Kidney (tissue), 14 donors: ENCODE data around the gene FPR3. TPM values are rescaled to one million over a fixed set of nuclear protein-coding genes. Genes with fewer than 3 reads are reported as not detected.

Experiments
- DNase-seq, 5 donors: peaks; one replicate each; pipeline ENCODE4 v3.0.0-alpha.2; 2013 to 2020
- FAIRE-seq: peaks from 2 replicates; lab custom pipeline; 2012; peaks lifted over from hg19 to GRCh38; lab: Jason Lieb, UNC
- H3K27ac ChIP-seq, 2 donors: one replicate each; pipeline ENCODE4 v1.7.0; 2013; ENCODE audit warnings: low read depth in 2 of 2, low read length in 2 of 2, inconsistent platforms in 1 of 2
- H3K27me3 ChIP-seq: one replicate; pipeline ENCODE4 v1.7.1; 2013; ENCODE audit warnings: low read length, inconsistent platforms; ENCODE audit not compliant: control insufficient read depth, insufficient read depth
- H3K36me3 ChIP-seq, 3 donors: one replicate each; pipeline versions ENCODE4 v1.7.0 to v1.7.1; 2013; ENCODE audit warnings: low read length in 3 of 3, control low read depth in 1 of 3, inconsistent platforms in 1 of 3; ENCODE audit not compliant: insufficient read depth in 3 of 3, control insufficient read depth in 2 of 3
- H3K4me1 ChIP-seq, 3 donors: one replicate each; pipeline versions ENCODE4 v1.7.0 to v1.7.1; 2013; ENCODE audit warnings: low read length in 3 of 3, inconsistent platforms in 1 of 3, low read depth in 1 of 3; ENCODE audit not compliant: control insufficient read depth in 2 of 3, insufficient read depth in 2 of 3
- H3K4me3 ChIP-seq, 3 donors: one replicate each; pipeline versions ENCODE4 v1.7.0 to v1.8.1; 2013; ENCODE audit warnings: low read length in 3 of 3, control low read depth in 1 of 3, inconsistent platforms in 1 of 3
- H3K9ac ChIP-seq, 3 donors: one replicate each; pipeline versions ENCODE4 v1.7.0 to v1.7.1; 2013; ENCODE audit warnings: low read length in 3 of 3, control low read depth in 1 of 3, inconsistent platforms in 1 of 3
- H3K9me3 ChIP-seq, 3 donors: one replicate each; pipeline versions ENCODE4 v1.7.0 to v1.7.1; 2013; ENCODE audit warnings: low read length in 3 of 3, control low read depth in 1 of 3, inconsistent platforms in 1 of 3; ENCODE audit not compliant: control insufficient read depth in 2 of 3, insufficient read depth in 1 of 3
- intact Hi-C: fragments of 100-400 bp; cut with DNase I; formaldehyde crosslinking; loops from one replicate; pipeline ENCODE4 v1.11.1; 2022
- polyA plus RNA-seq: library from polyadenylated mRNA; stranded (reverse); fragments of 350-450 nt; fragmentation: Illumina TruSeq; extraction: RNeasy Lipid Tissue Mini Kit (QIAGEN cat#74804); gene quantifications from one replicate; pipeline ENCODE4 v1.2.3, GENCODE V29; 2014; ENCODE audit warnings: low read depth, low replicate concordance; ENCODE audit not compliant: insufficient read depth
- total RNA-seq: library from RNA; stranded (reverse); fragmentation: NEBNext Ultra II Directional; extraction: Animal tissue kit (Norgen Biotek cat#: 25700); gene quantifications from one replicate; pipeline ENCODE4 v1.2.1, GENCODE V29; 2021
- TF ChIP-seq, protein P1 (sequence below): IDR thresholded peaks from 3 replicates; pipeline ENCODE4 v1.5.1; 2012; ENCODE audit warnings: mild to moderate bottlenecking, moderate library complexity, borderline replicate concordance; ENCODE audit not compliant: insufficient read depth; ENCODE audit errors: extremely low read depth
- donor health status: control.
- donor health status: control.
- donor health status: control.
- donor health status: control.
- donor health status: control.
- donor health status: DM: yes; HTN: yes; CAD: no.
- donor health status: Normal renal cell carcinoma (clear cell type).

The FPR3 gene
- total and polyA plus RNA-seq, 2 donors from 2014 or later: 1.1 to 8.5 TPM

DNA sequence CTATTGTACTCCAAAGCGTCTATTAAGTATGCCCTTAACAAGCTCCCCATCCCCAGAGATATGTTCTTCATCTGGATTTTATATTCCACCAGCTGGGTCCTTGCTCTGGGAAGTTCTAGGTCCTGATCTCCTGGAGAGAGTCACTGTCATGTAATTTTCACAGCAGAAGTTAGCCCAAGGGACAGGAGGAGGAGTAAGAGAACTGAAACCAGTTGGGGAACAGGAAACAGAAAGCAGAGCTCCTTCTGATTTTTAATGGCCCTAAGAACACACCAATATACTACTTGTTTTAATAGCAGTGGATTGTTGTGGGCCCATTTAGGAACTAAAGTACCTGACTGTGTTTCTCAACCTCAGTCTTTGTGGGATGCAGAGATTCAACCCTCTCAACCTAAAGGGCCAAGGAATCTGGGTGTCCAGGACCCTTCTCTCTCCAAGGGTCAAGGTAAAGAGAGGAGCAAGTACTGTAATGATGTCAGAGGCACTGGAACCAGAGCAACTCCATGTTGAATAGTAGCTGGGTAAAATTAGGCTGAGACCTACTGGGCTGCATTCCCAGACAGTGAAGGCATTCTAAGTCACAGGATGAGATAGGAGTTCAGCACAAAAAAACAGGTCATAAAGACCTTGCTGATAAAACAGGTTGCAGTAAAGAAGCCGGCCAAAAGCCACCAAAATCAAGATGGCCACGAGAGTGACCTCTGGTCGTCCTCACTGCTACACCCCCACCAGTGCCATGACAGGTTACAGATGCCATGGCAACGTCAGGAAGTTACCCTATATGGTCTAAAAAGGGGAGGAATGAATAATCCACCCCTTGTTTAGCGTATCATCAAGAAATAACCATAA is 8.1 kb upstream of the FPR3 start:
- Histone ChIP-seq H3K36me3 (no peaks in the 10 kb centered on the region), H3K27me3 (no peaks in the 10 kb centered on the region), H3K27ac (no peak overlapping the region), H3K9ac (no peak overlapping the region), H3K4me1 (no peaks in the 10 kb centered on the region), H3K9me3 (no peaks in the 10 kb centered on the region), H3K4me3 (no peak overlapping the region)
- no peak for DNase-seq
- intact Hi-C loops: no loop called here
- TF ChIP-seq, protein P1, sequence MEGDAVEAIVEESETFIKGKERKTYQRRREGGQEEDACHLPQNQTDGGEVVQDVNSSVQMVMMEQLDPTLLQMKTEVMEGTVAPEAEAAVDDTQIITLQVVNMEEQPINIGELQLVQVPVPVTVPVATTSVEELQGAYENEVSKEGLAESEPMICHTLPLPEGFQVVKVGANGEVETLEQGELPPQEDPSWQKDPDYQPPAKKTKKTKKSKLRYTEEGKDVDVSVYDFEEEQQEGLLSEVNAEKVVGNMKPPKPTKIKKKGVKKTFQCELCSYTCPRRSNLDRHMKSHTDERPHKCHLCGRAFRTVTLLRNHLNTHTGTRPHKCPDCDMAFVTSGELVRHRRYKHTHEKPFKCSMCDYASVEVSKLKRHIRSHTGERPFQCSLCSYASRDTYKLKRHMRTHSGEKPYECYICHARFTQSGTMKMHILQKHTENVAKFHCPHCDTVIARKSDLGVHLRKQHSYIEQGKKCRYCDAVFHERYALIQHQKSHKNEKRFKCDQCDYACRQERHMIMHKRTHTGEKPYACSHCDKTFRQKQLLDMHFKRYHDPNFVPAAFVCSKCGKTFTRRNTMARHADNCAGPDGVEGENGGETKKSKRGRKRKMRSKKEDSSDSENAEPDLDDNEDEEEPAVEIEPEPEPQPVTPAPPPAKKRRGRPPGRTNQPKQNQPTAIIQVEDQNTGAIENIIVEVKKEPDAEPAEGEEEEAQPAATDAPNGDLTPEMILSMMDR: no peak
- FAIRE-seq: no peak

DNA sequence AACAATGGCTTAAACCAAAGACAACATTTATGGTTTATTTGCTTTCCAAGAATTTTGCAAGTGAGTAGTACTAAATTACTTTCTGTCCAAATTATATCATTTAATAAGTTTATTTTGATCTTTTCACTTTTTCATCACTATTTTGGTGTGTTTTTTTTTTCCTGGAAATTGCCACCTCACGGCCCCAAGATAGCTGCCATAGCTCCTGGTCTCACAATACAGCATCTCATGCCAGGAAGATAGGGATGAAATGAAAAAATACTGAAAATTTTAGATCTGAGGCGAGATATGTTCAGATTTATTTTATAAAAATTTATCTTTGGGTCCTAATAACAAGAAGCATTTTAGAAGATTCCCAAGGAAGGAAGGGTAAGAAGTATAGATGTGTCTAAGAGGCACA is 6.9 kb upstream of the FPR3 start:
- no peak overlapping the region for H3K4me3 ChIP-seq
- FAIRE-seq (no peak), DNase-seq (no peak)
- H3K9me3 ChIP-seq: no peaks in the 10 kb centered on the region
- no peak overlapping the region for H3K27ac ChIP-seq
- H3K4me1 ChIP-seq: no peaks in the 10 kb centered on the region
- intact Hi-C loops: no loop called here
- no peaks in the 10 kb centered on the region for H3K36me3 ChIP-seq
- no peak overlapping the region for H3K9ac ChIP-seq
- H3K27me3 ChIP-seq: no peaks in the 10 kb centered on the region
- TF ChIP-seq, protein P1: no peak

DNA sequence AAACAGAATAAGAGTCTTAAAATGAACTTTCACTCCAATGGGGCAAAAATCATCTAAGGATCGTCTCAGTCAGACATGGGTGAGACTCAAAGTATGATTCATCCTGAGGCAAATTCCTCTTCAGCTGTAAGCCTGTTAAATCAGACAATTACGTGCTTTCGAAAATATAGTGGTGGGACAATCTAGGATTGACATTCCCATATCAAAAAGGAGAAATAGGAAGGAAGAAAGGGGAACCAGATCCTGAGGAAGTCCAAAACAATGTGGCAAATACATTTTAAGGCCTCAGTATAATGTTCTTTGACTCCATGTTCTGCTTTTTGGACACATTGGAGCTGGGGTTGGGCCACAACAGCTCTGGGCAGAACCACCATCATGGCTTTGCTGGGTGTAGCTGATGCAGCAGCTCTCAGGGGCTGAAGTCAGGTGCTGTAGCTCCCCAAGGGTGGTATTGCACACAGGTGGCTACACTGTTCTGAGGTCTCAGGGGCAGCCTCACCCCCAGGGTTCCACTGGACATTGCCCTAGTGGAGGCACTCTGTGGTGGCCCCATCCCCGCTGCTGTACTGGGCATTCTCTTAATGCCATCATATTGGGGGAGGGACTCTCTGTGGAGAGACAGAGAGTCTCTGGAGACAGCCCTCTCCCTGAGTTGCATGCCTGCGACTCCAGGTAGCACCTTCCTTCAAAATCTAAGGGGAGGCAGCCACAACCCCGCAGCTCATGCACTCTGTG is 5.7 kb upstream of the FPR3 start:
- Histone ChIP-seq H3K9ac (no peak overlapping the region), H3K4me3 (no peak overlapping the region), H3K27ac (no peak overlapping the region), H3K4me1 (no peaks in the 10 kb centered on the region), H3K27me3 (no peaks in the 10 kb centered on the region), H3K9me3 (no peaks in the 10 kb centered on the region), H3K36me3 (no peaks in the 10 kb centered on the region)
- FAIRE-seq (no peak), DNase-seq (no peak)
- TF ChIP-seq, protein P1: no peak
- intact Hi-C loops: no loop called here
